Articular chondrocyte of knee joint (primary cell): Measurements from ENCODE around the gene ZNF560. TPM values are rescaled to one million over a fixed set of nuclear protein-coding genes. Genes with fewer than 3 reads are reported as not detected.

Experiments used
- total RNA-seq: library from RNA; depleted of rRNA; stranded (reverse); fragments of >200 nt; gene quantifications from 2 replicates; pipeline ENCODE4 v1.2.3, GENCODE V29; 2012

The ZNF560 gene
- total RNA-seq = 0.39 and 1.4 TPM in 2 replicates

DNA sequence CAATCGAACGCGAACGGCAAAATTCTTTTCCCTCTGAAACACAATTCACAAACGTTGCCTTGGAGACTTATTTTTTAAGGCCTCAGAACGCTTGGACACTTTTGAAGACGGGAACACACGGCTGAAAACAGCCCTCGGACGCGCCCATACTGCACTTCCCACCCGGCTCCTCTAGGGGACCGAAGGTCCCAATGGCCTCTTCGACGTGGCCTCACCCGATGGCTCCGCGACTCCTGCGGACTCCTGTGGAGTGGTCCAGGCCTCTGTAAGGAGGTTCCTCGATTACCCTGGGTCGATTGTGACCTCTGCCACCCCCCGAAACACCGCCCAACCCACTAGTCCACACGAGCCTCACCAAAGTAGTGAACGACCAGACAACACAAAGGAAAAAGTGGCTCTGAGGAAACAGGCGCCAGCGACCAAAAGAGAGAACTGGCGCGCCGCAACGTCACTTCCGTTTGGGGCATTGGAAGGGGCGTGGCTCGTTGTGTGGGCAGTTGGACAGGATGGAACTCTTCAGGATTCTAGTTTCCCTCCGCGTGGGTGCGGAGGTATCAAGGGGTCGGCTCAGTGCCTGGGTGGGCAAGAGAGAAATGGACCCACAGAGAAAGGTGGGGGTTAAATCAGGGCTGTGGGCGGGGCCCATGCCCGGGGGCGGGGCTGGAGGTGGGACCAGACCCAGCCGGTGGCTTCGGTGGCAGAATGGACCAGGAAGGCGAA, at the start of gene ZNF560:
Gene ZNF560 (minus strand): TSS at position 434 of the 720 bp plus-strand sequence. CDS start 23,303 bp downstream, outside the sequence.

DNA sequence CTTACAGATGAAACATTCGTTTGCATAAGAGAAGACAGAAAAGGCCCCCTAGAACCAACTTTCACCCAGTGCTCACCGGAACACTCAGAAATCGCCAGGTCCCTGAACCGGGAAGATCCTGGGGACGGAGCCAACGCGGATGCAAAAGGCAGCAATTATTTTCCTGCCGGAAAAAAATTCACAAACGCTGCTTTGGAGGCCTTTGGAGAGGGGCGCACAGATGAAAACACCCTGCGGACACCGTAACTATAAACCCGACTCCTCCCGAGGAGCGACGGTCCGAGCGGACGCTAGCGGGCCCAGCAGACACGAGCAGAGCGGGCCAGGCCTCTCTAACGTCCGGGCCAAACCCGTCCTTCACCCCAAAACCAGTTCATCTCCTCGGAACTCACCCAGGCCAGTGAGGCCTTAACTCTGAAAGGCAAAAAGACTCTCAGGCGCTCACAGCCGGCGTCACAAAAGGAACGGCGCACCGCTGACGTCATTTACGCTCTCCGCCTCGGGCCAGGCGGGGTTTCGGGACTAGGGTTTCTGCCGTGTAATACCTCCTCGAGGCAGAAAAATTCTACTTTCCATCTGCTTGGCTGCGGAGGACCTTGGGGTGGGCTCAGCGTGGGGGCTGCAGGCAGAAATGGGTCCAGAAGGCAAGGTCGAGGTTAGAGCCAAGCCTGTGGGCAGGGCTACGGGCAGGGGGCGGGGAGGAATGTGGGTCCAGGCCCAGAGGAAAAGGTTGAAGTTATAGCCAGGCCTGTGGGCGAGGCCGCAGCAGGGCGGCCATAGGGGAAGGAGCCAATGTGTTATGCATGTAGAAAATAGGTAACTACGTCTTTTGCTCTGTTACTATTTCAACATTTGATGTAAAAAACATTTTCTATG, 40.0 kb upstream of the ZNF560 start, which contains the start of gene ZNF426:
Gene ZNF426 (minus strand): TSS at position 463 of the 876 bp plus-strand sequence. CDS start 2,413 bp downstream, outside the sequence.

GRCh38 chr19:9435279-9436268, 62.8 kb downstream of the ZNF560 start, which contains the start of gene ZNF266:
ZNF266 (minus strand) TSS chr19:9435573; CDS start chr19:9420089, 15,484 bp downstream.

Other genes starting within 250 kb of the ZNF560 start
- not detected in 2 replicates for gene OR7E24, start 247.7 kb downstream of the ZNF560 start, total RNA-seq
- 12.4 and 32.2 TPM in 2 replicates for gene ZNF699, start 188.8 kb downstream of the ZNF560 start, total RNA-seq
- 13.6 and 17.5 TPM in 2 replicates for gene ZNF559, start 174.4 kb downstream of the ZNF560 start, total RNA-seq
- 1.0 and 2.4 TPM in 2 replicates for gene ZNF177, start 135.6 kb downstream of the ZNF560 start, total RNA-seq
- 11.6 and 15.3 TPM in 2 replicates for gene ZNF266, start 63.0 kb downstream of the ZNF560 start, total RNA-seq
- 27.0 and 41.4 TPM in 2 replicates for gene ZNF426, start 40.0 kb upstream of the ZNF560 start, total RNA-seq
- gene ZNF121, start 85.9 kb upstream of the ZNF560 start, total RNA-seq = 42.5 and 46.3 TPM in 2 replicates
- gene ZNF561, start 122.6 kb upstream of the ZNF560 start, total RNA-seq = 34.1 and 47.7 TPM in 2 replicates
- 32.8 and 40.2 TPM in 2 replicates for gene ZNF562, start 176.5 kb upstream of the ZNF560 start, total RNA-seq